IPS-15b (cell line): ENCODE measurements around the gene SNX5.
A peak's percentile ranks its signal among the peaks of the same experiment; 100 is the strongest.

Experiments used
- H3K27me3 ChIP-seq: one replicate; pipeline ENCODE4 v1.6.1; 2013; ENCODE audit warnings: low read length; ENCODE audit not compliant: control insufficient read depth, insufficient read depth
- H3K36me3 ChIP-seq: one replicate; pipeline ENCODE4 v1.6.1; 2013; ENCODE audit warnings: low read length; ENCODE audit not compliant: control insufficient read depth, insufficient read depth
- H3K4me1 ChIP-seq: one replicate; pipeline ENCODE4 v1.6.1; 2013; ENCODE audit warnings: mild to moderate bottlenecking, low read length; ENCODE audit not compliant: control insufficient read depth, insufficient read depth
- H3K4me3 ChIP-seq: one replicate; pipeline ENCODE4 v1.5.1; 2013; ENCODE audit warnings: low read depth, low read length
- H3K9ac ChIP-seq: one replicate; pipeline ENCODE4 v1.6.1; 2013; ENCODE audit warnings: low read depth, mild to moderate bottlenecking, low read length
- H3K9me3 ChIP-seq: one replicate; pipeline ENCODE4 v1.6.1; 2013; ENCODE audit warnings: mild to moderate bottlenecking, low read length; ENCODE audit not compliant: control insufficient read depth, insufficient read depth

SNX5 gene

GRCh38 chr20:17898548-17898994 is 70.0 kb downstream of the SNX5 start:
- H3K36me3 ChIP-seq = no peaks in the 10 kb centered on the region
- no peaks in the 10 kb centered on the region for H3K27me3 ChIP-seq
- no peak overlapping the region for H3K4me3 ChIP-seq
- peaks cover 11% of the 10 kb centered on the region for H3K4me1 ChIP-seq
- no peaks in the 10 kb centered on the region for H3K9me3 ChIP-seq
- no peak overlapping the region for H3K9ac ChIP-seq

GRCh38 chr20:17897566-17898307 is 70.9 kb downstream of the SNX5 start:
- Histone ChIP-seq H3K9ac (no peak overlapping the region), H3K9me3 (no peaks in the 10 kb centered on the region), H3K4me1 (peaks cover 11% of the 10 kb centered on the region), H3K27me3 (no peaks in the 10 kb centered on the region), H3K4me3 (no peak overlapping the region), H3K36me3 (no peaks in the 10 kb centered on the region)

- no peaks in the 10 kb centered on the region for H3K36me3 ChIP-seq
- H3K27me3 ChIP-seq = no peaks in the 10 kb centered on the region
- no peaks in the 10 kb centered on the region for H3K9me3 ChIP-seq
- H3K4me3 ChIP-seq = no peak overlapping the region
- H3K4me1 ChIP-seq = peaks cover 11% of the 10 kb centered on the region
- no peak overlapping the region for H3K9ac ChIP-seq
These were observed 71.7 kb downstream of the SNX5 start for GRCh38 chr20:17896771-17897369.

GRCh38 chr20:17896193-17896723 is 72.3 kb downstream of the SNX5 start:
- Histone ChIP-seq H3K4me3 (no peak overlapping the region), H3K4me1 (peaks cover 11% of the 10 kb centered on the region)

GRCh38 chr20:17895641-17896171 is 72.9 kb downstream of the SNX5 start:
- Histone ChIP-seq H3K9me3 (no peaks in the 10 kb centered on the region), H3K4me1 (peaks cover 11% of the 10 kb centered on the region), H3K27me3 (no peaks in the 10 kb centered on the region), H3K4me3 (peak overlapping the region; percentile 16), H3K9ac (no peak overlapping the region), H3K36me3 (no peaks in the 10 kb centered on the region)

More at GRCh38 chr20:17896193-17896723, 72.3 kb downstream of the SNX5 start:
- no peaks in the 10 kb centered on the region for H3K27me3 ChIP-seq
- no peaks in the 10 kb centered on the region for H3K9me3 ChIP-seq
- H3K36me3 ChIP-seq = no peaks in the 10 kb centered on the region
- no peak overlapping the region for H3K9ac ChIP-seq

- no peak overlapping the region for H3K9ac ChIP-seq
- no peak overlapping the region for H3K4me3 ChIP-seq
- H3K27me3 ChIP-seq = no peaks in the 10 kb centered on the region
- peaks cover 3% of the 10 kb centered on the region for H3K9me3 ChIP-seq
- no peaks in the 10 kb centered on the region for H3K36me3 ChIP-seq
- H3K4me1 ChIP-seq = peaks cover 11% of the 10 kb centered on the region
These were observed 75.1 kb downstream of the SNX5 start for GRCh38 chr20:17893445-17893844.

- Histone ChIP-seq H3K36me3 (no peaks in the 10 kb centered on the region), H3K4me1 (peaks cover 11% of the 10 kb centered on the region), H3K4me3 (no peak overlapping the region), H3K27me3 (no peaks in the 10 kb centered on the region), H3K9me3 (peaks cover 3% of the 10 kb centered on the region), H3K9ac (no peak overlapping the region)
These were observed 76.2 kb downstream of the SNX5 start for GRCh38 chr20:17892189-17892938.
